ENCODE results near the gene DPP10.

The DPP10 gene

GRCh38 chr2:114935031-114935430 lies 492.6 kb downstream of the DPP10 start:
- TF ChIP-seq CTCF (IDR thresholded peaks at IDR 0.05): no peak
- H3K27ac ChIP-seq: no peak overlapping the region
- H3K36me3 ChIP-seq: no peaks in the 10 kb centered on the region
- H3K9me3 ChIP-seq: no peaks in the 10 kb centered on the region
- no peaks in the 10 kb centered on the region for H3K4me1 ChIP-seq (ENCODE audit: control insufficient read depth in 1 of 2, insufficient read depth in 1 of 2, low read depth in 1 of 2, low read length in 1 of 2)
- H3K27me3 ChIP-seq: no peaks in the 10 kb centered on the region
- H3K4me3 ChIP-seq (ENCODE audit: low read depth in 1 of 2, low read length in 1 of 2): no peak overlapping the region

GRCh38 chr2:114937366-114937930 lies 495.0 kb downstream of the DPP10 start:
- Histone ChIP-seq H3K9me3 (no peaks in the 10 kb centered on the region), H3K4me3 (ENCODE audit: low read depth in 1 of 2, low read length in 1 of 2) (no peak overlapping the region), H3K36me3 (no peaks in the 10 kb centered on the region), H3K4me1 (ENCODE audit: control insufficient read depth in 1 of 2, insufficient read depth in 1 of 2, low read depth in 1 of 2, low read length in 1 of 2) (no peaks in the 10 kb centered on the region), H3K27ac (no peak overlapping the region), H3K27me3 (no peaks in the 10 kb centered on the region)
- TF ChIP-seq CTCF (IDR thresholded peaks at IDR 0.05): no peak

GRCh38 chr2:114940785-114941458 lies 498.5 kb downstream of the DPP10 start:
- no peak for TF ChIP-seq CTCF (IDR thresholded peaks at IDR 0.05)
- H3K27me3 ChIP-seq: no peaks in the 10 kb centered on the region
- H3K4me1 ChIP-seq (ENCODE audit: control insufficient read depth in 1 of 2, insufficient read depth in 1 of 2, low read depth in 1 of 2, low read length in 1 of 2): no peaks in the 10 kb centered on the region

GRCh38 chr2:114949228-114949804 lies 506.9 kb downstream of the DPP10 start:
- Histone ChIP-seq H3K4me1 (ENCODE audit: control insufficient read depth in 1 of 2, insufficient read depth in 1 of 2, low read depth in 1 of 2, low read length in 1 of 2) (no peaks in the 10 kb centered on the region), H3K27me3 (no peaks in the 10 kb centered on the region), H3K4me3 (ENCODE audit: low read depth in 1 of 2, low read length in 1 of 2) (no peak overlapping the region), H3K36me3 (no peaks in the 10 kb centered on the region), H3K27ac (no peak overlapping the region), H3K9me3 (no peaks in the 10 kb centered on the region)
- no peak for TF ChIP-seq CTCF (IDR thresholded peaks at IDR 0.05)

More at GRCh38 chr2:114940785-114941458, 498.5 kb downstream of the DPP10 start:
- Histone ChIP-seq H3K4me3 (ENCODE audit: low read depth in 1 of 2, low read length in 1 of 2) (no peak overlapping the region), H3K9me3 (no peaks in the 10 kb centered on the region), H3K27ac (no peak overlapping the region), H3K36me3 (no peaks in the 10 kb centered on the region)

GRCh38 chr2:114960389-114960788 lies 517.9 kb downstream of the DPP10 start:
- H3K4me1 ChIP-seq (ENCODE audit: control insufficient read depth in 1 of 2, insufficient read depth in 1 of 2, low read depth in 1 of 2, low read length in 1 of 2): no peaks in the 10 kb centered on the region
- no peak for TF ChIP-seq CTCF (IDR thresholded peaks at IDR 0.05)
- no peaks in the 10 kb centered on the region for H3K27me3 ChIP-seq
- H3K4me3 ChIP-seq (ENCODE audit: low read depth in 1 of 2, low read length in 1 of 2): no peak overlapping the region
- H3K36me3 ChIP-seq: no peaks in the 10 kb centered on the region
- no peaks in the 10 kb centered on the region for H3K9me3 ChIP-seq
- no peak overlapping the region for H3K27ac ChIP-seq

Data from neutrophil (primary cell).